Endothelial cell of umbilical vein (primary cell): ENCODE data around the gene AMIGO3. TPM values are rescaled to one million over a fixed set of nuclear protein-coding genes. Genes with fewer than 3 reads are reported as not detected.

ENCODE experiments used
- BruUV-seq: library from RNA; stranded (reverse); fragments of 400-500 nt; replicated peaks from 2 replicates; lab custom pipeline; 2021; lab: Mats Ljungman, UMichigan
- CTCF ChIA-PET: fragments of 300-600, 350-600 bp; sonication (Branson Sonifier 250); formaldehyde crosslinking; loops from one replicate; lab custom pipeline; 2021; ENCODE audit warnings: antibody characterized with exemption, inconsistent platforms; lab: Charles Lee
- POLR2A ChIA-PET: fragments of 300-600, 350-600 bp; sonication (Branson Sonifier 250); formaldehyde crosslinking; loops from one replicate; lab custom pipeline; 2021; ENCODE audit warnings: antibody characterized with exemption, inconsistent platforms; lab: Charles Lee
- DNase-seq: peaks from one replicate; pipeline ENCODE4 v3.0.0-alpha.2; 2011; ENCODE audit warnings: low read depth, low spot score
- FAIRE-seq: peaks from 2 replicates; lab custom pipeline; 2011; peaks lifted over from hg19 to GRCh38; lab: Jason Lieb, UNC
- H2AFZ ChIP-seq: 2 replicates; pipeline ENCODE4 v1.6.0; 2012; ENCODE audit warnings: low read depth, low read length, control low read depth, inconsistent platforms
- H3K27ac ChIP-seq: 2 replicates; pipeline ENCODE4 v1.5.1; 2011; ENCODE audit warnings: low read depth, mild to moderate bottlenecking, control low read depth, low read length, moderate library complexity; ENCODE audit not compliant: insufficient read depth
- H3K27me3 ChIP-seq, 2 experiments: 2 replicates each; pipeline versions ENCODE4 v1.6.0 to v1.6.1; 2011; ENCODE audit warnings: low read length in 2 of 2, mixed read lengths in 1 of 2; ENCODE audit not compliant: control insufficient read depth in 2 of 2, insufficient read depth in 2 of 2
- H3K36me3 ChIP-seq, 2 experiments: 2 replicates in 1 of 2; 3 replicates in 1 of 2; pipeline ENCODE4 v1.5.1; 2011; ENCODE audit warnings: low read length in 2 of 2, mild to moderate bottlenecking in 1 of 2, moderate library complexity in 1 of 2; ENCODE audit not compliant: control insufficient read depth in 2 of 2, insufficient read depth in 2 of 2; ENCODE audit errors: extremely low read depth in 1 of 2
- H3K4me1 ChIP-seq: 3 replicates; pipeline ENCODE4 v1.5.1; 2011; ENCODE audit warnings: mild to moderate bottlenecking, low read length; ENCODE audit not compliant: control insufficient read depth, insufficient read depth; ENCODE audit errors: extremely low read depth
- H3K4me2 ChIP-seq: 2 replicates; pipeline ENCODE4 v1.6.1; 2011; ENCODE audit warnings: low read length, control low read depth, mixed read lengths; ENCODE audit not compliant: insufficient read depth
- H3K4me3 ChIP-seq, 3 experiments: fragments of 200-600 bp in 1 of 3; sonication (generic), shearing (Covaris generic) in 1 of 3; replicated peaks in 1 of 3; 2 replicates each; pipeline ENCODE4 v1.5.1; 2011 to 2016; ENCODE audit warnings: control low read depth in 3 of 3, low read length in 3 of 3, mild to moderate bottlenecking in 2 of 3, inconsistent platforms in 1 of 3, low read depth in 1 of 3, moderate library complexity in 1 of 3; ENCODE audit not compliant: insufficient read depth in 1 of 3
- H3K79me2 ChIP-seq: 2 replicates; pipeline ENCODE4 v1.6.0; 2012; ENCODE audit warnings: low read length, inconsistent platforms; ENCODE audit not compliant: control insufficient read depth, insufficient read depth
- H3K9ac ChIP-seq: replicated peaks from 2 replicates; pipeline ENCODE3; 2011; ENCODE audit warnings: low read length, control low read depth; ENCODE audit not compliant: insufficient read depth; ENCODE audit errors: extremely low read depth
- H3K9me1 ChIP-seq: replicated peaks from 3 replicates; pipeline ENCODE4 v1.6.0; 2011; ENCODE audit warnings: mild to moderate bottlenecking, low read length; ENCODE audit not compliant: control insufficient read depth, insufficient read depth; ENCODE audit errors: extremely low read depth
- H3K9me3 ChIP-seq: replicated peaks from 2 replicates; pipeline ENCODE4 v1.5.1; 2012; ENCODE audit warnings: low read length, inconsistent platforms; ENCODE audit not compliant: control insufficient read depth, insufficient read depth
- H4K20me1 ChIP-seq: replicated peaks from 2 replicates; pipeline ENCODE3; 2011; ENCODE audit warnings: mild to moderate bottlenecking, low read length; ENCODE audit not compliant: control insufficient read depth, insufficient read depth; ENCODE audit errors: extremely low read depth
- CTCF ChIP-seq, 2 donors: IDR thresholded peaks; 1 replicate in 1 of 2; 2 replicates in 1 of 2; pipeline ENCODE4 v1.5.1; 2011; ENCODE audit warnings: low read length in 2 of 2, mild to moderate bottlenecking in 2 of 2, moderate library complexity in 2 of 2, control low read depth in 1 of 2, inconsistent platforms in 1 of 2, low read depth in 1 of 2; ENCODE audit not compliant: insufficient read depth in 1 of 2; ENCODE audit errors: extremely low read depth in 1 of 2
- EZH2 ChIP-seq: IDR thresholded peaks from 2 replicates; pipeline ENCODE4 v1.6.1; 2012; ENCODE audit warnings: borderline replicate concordance, low read depth, mild to moderate bottlenecking, moderate library complexity, low read length, inconsistent platforms; ENCODE audit not compliant: severe bottlenecking
- FOS ChIP-seq: IDR thresholded peaks from 2 replicates; pipeline ENCODE4 v1.6.1; 2011; ENCODE audit warnings: mild to moderate bottlenecking, low read length, moderate library complexity, borderline replicate concordance; ENCODE audit not compliant: insufficient read depth
- GATA2 ChIP-seq: IDR thresholded peaks from 2 replicates; pipeline ENCODE4 v1.7.0; 2011; ENCODE audit warnings: low read depth, mild to moderate bottlenecking, moderate library complexity, mixed read lengths, low read length; ENCODE audit not compliant: insufficient read length, insufficient read depth
- JUN ChIP-seq: IDR thresholded peaks from 2 replicates; pipeline ENCODE4 v1.6.1; 2011; ENCODE audit warnings: borderline replicate concordance, low read depth; ENCODE audit not compliant: insufficient read length, insufficient read depth
- MAX ChIP-seq: IDR thresholded peaks from 2 replicates; pipeline ENCODE4 v1.6.1; 2011; ENCODE audit not compliant: insufficient read depth, insufficient read length
- MYC ChIP-seq: IDR thresholded peaks from one replicate; pipeline ENCODE4 v1.6.1; 2011; ENCODE audit warnings: mild to moderate bottlenecking, low read depth, low read length
- POLR2A ChIP-seq: IDR thresholded peaks from 2 replicates; pipeline ENCODE4 v1.6.1; 2012; ENCODE audit warnings: low read depth, mild to moderate bottlenecking, control low read depth, low read length
- POLR2AphosphoS5 ChIP-seq: IDR thresholded peaks from 2 replicates; pipeline ENCODE4 v1.6.1; 2012; ENCODE audit warnings: low read depth, mild to moderate bottlenecking, control low read depth, low read length, moderate library complexity; ENCODE audit not compliant: insufficient read depth
- dilution Hi-C: fragments of 300-500 bp; cut with MboI; formaldehyde crosslinking; loops from one replicate; pipeline ENCODE4 v1.15.0; 2019; ENCODE audit warnings: low sequenced_read_pairs; ENCODE audit not compliant: extremely low pct_ligation_motif_present
- intact Hi-C: fragments of 100-400 bp; cut with micrococcal nuclease; formaldehyde crosslinking; loops from one replicate; pipeline ENCODE4 v1.10.0; 2022
- polyA plus RNA-seq, 4 experiments: library from polyadenylated mRNA; depleted of rRNA in 3 of 4; stranded (reverse) in 3 of 4; unstranded in 1 of 4; fragments of >200 nt; gene quantifications; 2 replicates each; pipeline versions ENCODE4 v1.2.1 to v1.2.3, GENCODE V29; 2011 to 2012; ENCODE audit warnings: missing spikeins in 1 of 4
- total RNA-seq: library from RNA; stranded (reverse); gene quantifications from 2 replicates; pipeline ENCODE4 v1.2.3, GENCODE V29; 2021

The AMIGO3 gene
- total and polyA plus RNA-seq, 2 donors (not counting 3 experiments of a cell fraction or from before 2014, with no cell fraction given), result 0.21 TPM; not detected in 1

- FAIRE-seq (no peak), DNase-seq (no peak)
- ChIA-PET CTCF (interaction anchor here (2.9 kb wide), 1 partner anchor 185 kb away, joined by 9 read pairs; no protein-coding TSS in a partner anchor), POLR2A (no interaction called here)
- peak overlapping the region; percentile 48 for H3K4me2 ChIP-seq
- peaks cover 12% of the 10 kb centered on the region for H3K4me1 ChIP-seq
- H3K9me3 ChIP-seq, result no peaks in the 10 kb centered on the region
- H4K20me1 ChIP-seq, result no peaks in the 10 kb centered on the region
- intact Hi-C loops (loop anchor here (1.0 to 10.0 kb wide), 3 partner anchors 62 to 360 kb away; partner anchors contain the start of genes IP6K1 and RBM5), dilution Hi-C loops (no loop called here)
- no TSS peak for BruUV-seq
- H3K27me3 ChIP-seq, result no peaks in the 10 kb centered on the region
- peaks cover 13% of the 10 kb centered on the region for H3K79me2 ChIP-seq
- H2AFZ ChIP-seq, result no peak overlapping the region
- peak overlapping the region; percentile 67 for H3K27ac ChIP-seq
- peak overlapping the region in 2 of 3 experiments; percentile 37 to 54 for H3K4me3 ChIP-seq
- H3K9ac ChIP-seq, result peak overlapping the region; percentile 98
- H3K36me3 ChIP-seq, result peaks cover 6 to 43% of the 10 kb centered on the region in 2 experiments
- TF ChIP-seq JUN (no peak), POLR2AphosphoS5 (no peak), POLR2A (no peak), EZH2 (no peak), CTCF (IDR thresholded peaks at IDR 0.05; ENCODE audit: extremely low read depth in 1 of 2, insufficient read depth in 1 of 2, low read depth in 1 of 2, low read length in 2 of 2) (no peak), MAX (no peak), GATA2 (no peak), MYC (no peak), FOS (no peak)
- H3K9me1 ChIP-seq, result no peaks in the 10 kb centered on the region
These were observed 5.1 kb upstream of the AMIGO3 start for GRCh38 chr3:49724586-49724985.
